BLaER1 (cell line): ENCODE results near the gene PTPRG.

ENCODE experiments used
- H3K27ac ChIP-seq: shearing (Covaris generic); formaldehyde crosslinking; 2 replicates; pipeline ENCODE4 v1.8.1; 2022
- H3K27me3 ChIP-seq: shearing (Covaris generic); formaldehyde crosslinking; 2 replicates; pipeline ENCODE4 v1.8.1; 2022
- H3K36me3 ChIP-seq: shearing (Covaris generic); formaldehyde crosslinking; 2 replicates; pipeline ENCODE4 v1.8.1; 2022
- H3K4me1 ChIP-seq: shearing (Covaris generic); formaldehyde crosslinking; 2 replicates; pipeline ENCODE4 v1.8.1; 2022
- H3K4me2 ChIP-seq: shearing (Covaris generic); formaldehyde crosslinking; 2 replicates; pipeline ENCODE4 v1.8.1; 2022
- H3K4me3 ChIP-seq: shearing (Covaris generic); formaldehyde crosslinking; 2 replicates; pipeline ENCODE4 v1.8.1; 2022
- H3K9ac ChIP-seq: shearing (Covaris generic); formaldehyde crosslinking; 2 replicates; pipeline ENCODE4 v1.8.1; 2022
- H3K9me3 ChIP-seq: shearing (Covaris generic); formaldehyde crosslinking; 2 replicates; pipeline ENCODE4 v1.8.1; 2022
- H4K20me1 ChIP-seq: shearing (Covaris generic); formaldehyde crosslinking; 2 replicates; pipeline ENCODE4 v1.8.1; 2022
- Cebpa-rat ChIP-seq: shearing (Covaris generic); IDR thresholded peaks from 2 replicates; pipeline ENCODE4 v1.8.1; 2022

PTPRG gene

DNA sequence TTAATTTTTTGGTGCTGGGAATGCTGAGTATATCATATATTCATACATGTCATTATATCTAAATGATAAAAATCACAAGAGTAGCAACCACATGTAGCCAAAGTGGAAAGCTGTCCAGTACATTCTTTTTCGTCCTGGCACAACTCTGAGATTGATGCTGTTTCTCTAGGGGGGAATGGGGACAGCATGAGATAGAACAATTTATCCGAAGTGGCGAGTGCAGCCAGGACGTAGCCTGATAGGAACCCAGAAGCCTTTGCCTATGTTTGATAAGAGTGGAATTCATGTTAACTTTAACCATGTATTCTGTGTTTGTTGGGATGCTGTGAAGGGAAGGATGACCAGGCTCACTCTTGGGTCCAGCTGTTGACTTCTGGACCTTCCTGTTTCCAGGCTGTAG is 20.9 kb downstream of the PTPRG start:
- peaks cover 31% of the 10 kb centered on the region; the same call in 1 of the 2 replicates for H4K20me1 ChIP-seq
- H3K9ac ChIP-seq: no peak overlapping the region
- no peak for TF ChIP-seq Cebpa-rat
- no peaks in the 10 kb centered on the region for H3K4me1 ChIP-seq
- no peak overlapping the region for H3K4me3 ChIP-seq
- H3K4me2 ChIP-seq: no peak overlapping the region
- no peak overlapping the region for H3K27ac ChIP-seq
- H3K36me3 ChIP-seq: 0 out of 2 replicates have a peak, but pooled peaks cover 3% of the 10 kb centered on the region
- no peaks in the 10 kb centered on the region for H3K27me3 ChIP-seq
- no peaks in the 10 kb centered on the region; the same call in 1 of the 2 replicates for H3K9me3 ChIP-seq

- no peak overlapping the region for H3K27ac ChIP-seq
- H3K4me1 ChIP-seq: no peaks in the 10 kb centered on the region
- H3K27me3 ChIP-seq: no peaks in the 10 kb centered on the region
- H3K4me2 ChIP-seq: no peak overlapping the region
- no peaks in the 10 kb centered on the region; the same call in 1 of the 2 replicates for H3K9me3 ChIP-seq
- H4K20me1 ChIP-seq: peaks cover 31% of the 10 kb centered on the region; the same call in 1 of the 2 replicates
- no peak overlapping the region for H3K4me3 ChIP-seq
- TF ChIP-seq Cebpa-rat: no peak
- no peak overlapping the region for H3K9ac ChIP-seq
- 0 out of 2 replicates have a peak, but pooled peaks cover 3% of the 10 kb centered on the region for H3K36me3 ChIP-seq
Observed at GRCh38 chr3:61582846-61583245, 21.5 kb downstream of the PTPRG start.

- peaks cover 21% of the 10 kb centered on the region; the same call in 1 of the 2 replicates for H4K20me1 ChIP-seq
- no peak overlapping the region for H3K9ac ChIP-seq
- no peak for TF ChIP-seq Cebpa-rat
- peaks cover 3% of the 10 kb centered on the region; the same call in 1 of the 2 replicates for H3K36me3 ChIP-seq
- H3K27me3 ChIP-seq: no peaks in the 10 kb centered on the region
- H3K4me1 ChIP-seq: no peaks in the 10 kb centered on the region
- H3K27ac ChIP-seq: no peak overlapping the region
- H3K9me3 ChIP-seq: no peaks in the 10 kb centered on the region; the same call in 1 of the 2 replicates
- no peak overlapping the region for H3K4me2 ChIP-seq
- H3K4me3 ChIP-seq: no peak overlapping the region
Observed at GRCh38 chr3:61583890-61584875, 22.8 kb downstream of the PTPRG start.

DNA sequence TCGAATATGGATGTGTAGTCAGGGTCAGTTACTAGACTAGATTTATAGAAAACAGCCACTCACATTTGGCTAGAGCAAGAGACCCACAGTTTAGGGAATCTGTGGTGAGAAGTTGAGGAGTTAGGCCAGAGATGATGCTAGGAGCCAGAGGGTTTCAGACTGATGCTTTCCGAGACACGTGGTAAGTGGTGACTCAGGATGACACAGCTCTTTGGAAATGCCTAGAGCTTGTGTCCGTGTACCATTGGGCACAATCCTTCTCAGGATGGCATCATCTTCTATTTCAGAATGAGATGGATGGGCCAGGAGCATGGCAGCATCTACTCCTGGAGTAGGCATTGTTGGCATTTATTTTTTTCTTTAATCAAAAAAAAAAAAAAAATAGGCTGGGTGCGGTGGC is 28.5 kb downstream of the PTPRG start:
- Histone ChIP-seq H3K36me3 (peaks cover 4% of the 10 kb centered on the region; the same call in 1 of the 2 replicates), H3K27me3 (no peaks in the 10 kb centered on the region), H3K27ac (no peak overlapping the region), H4K20me1 (peaks cover 25% of the 10 kb centered on the region; the same call in 1 of the 2 replicates), H3K9me3 (no peaks in the 10 kb centered on the region), H3K4me2 (no peak overlapping the region), H3K4me1 (no peaks in the 10 kb centered on the region), H3K4me3 (no peak overlapping the region), H3K9ac (no peak overlapping the region)
- no peak for TF ChIP-seq Cebpa-rat

- H3K9me3 ChIP-seq: no peaks in the 10 kb centered on the region
- no peak overlapping the region for H3K4me2 ChIP-seq
- TF ChIP-seq Cebpa-rat: no peak
- H3K4me1 ChIP-seq: no peaks in the 10 kb centered on the region
- H3K27me3 ChIP-seq: no peaks in the 10 kb centered on the region
- no peak overlapping the region for H3K27ac ChIP-seq
- no peak overlapping the region for H3K4me3 ChIP-seq
- H3K9ac ChIP-seq: no peak overlapping the region
- peaks cover 18% of the 10 kb centered on the region; the same call in 1 of the 2 replicates for H4K20me1 ChIP-seq
- peaks cover 4% of the 10 kb centered on the region; the same call in 1 of the 2 replicates for H3K36me3 ChIP-seq
Observed at GRCh38 chr3:61591300-61591699, 29.9 kb downstream of the PTPRG start.

- H3K4me2 ChIP-seq: no peak overlapping the region
- H4K20me1 ChIP-seq: peaks cover 14% of the 10 kb centered on the region; the same call in 1 of the 2 replicates
- no peak for TF ChIP-seq Cebpa-rat
Observed at GRCh38 chr3:61593446-61594029, 32.2 kb downstream of the PTPRG start.

GRCh38 chr3:61594144-61594963 is 33.0 kb downstream of the PTPRG start:
- Histone ChIP-seq H3K27me3 (no peaks in the 10 kb centered on the region), H3K4me1 (no peaks in the 10 kb centered on the region), H3K36me3 (peaks cover 4% of the 10 kb centered on the region; the same call in 1 of the 2 replicates), H3K4me3 (no peak overlapping the region), H3K9me3 (no peaks in the 10 kb centered on the region), H3K9ac (no peak overlapping the region), H3K4me2 (no peak overlapping the region), H4K20me1 (peaks cover 14% of the 10 kb centered on the region; the same call in 1 of the 2 replicates), H3K27ac (no peak overlapping the region)
- TF ChIP-seq Cebpa-rat: no peak

More at GRCh38 chr3:61593446-61594029, 32.2 kb downstream of the PTPRG start:
- H3K4me1 ChIP-seq: no peaks in the 10 kb centered on the region
- no peaks in the 10 kb centered on the region for H3K27me3 ChIP-seq
- no peak overlapping the region for H3K4me3 ChIP-seq
- no peak overlapping the region for H3K9ac ChIP-seq
- H3K9me3 ChIP-seq: no peaks in the 10 kb centered on the region
- peaks cover 4% of the 10 kb centered on the region; the same call in 1 of the 2 replicates for H3K36me3 ChIP-seq
- no peak overlapping the region for H3K27ac ChIP-seq

GRCh38 chr3:61594964-61595285 is 33.6 kb downstream of the PTPRG start:
- Histone ChIP-seq H3K4me1 (no peaks in the 10 kb centered on the region), H3K4me2 (no peak overlapping the region), H3K9ac (no peak overlapping the region), H3K4me3 (no peak overlapping the region), H4K20me1 (peaks cover 14% of the 10 kb centered on the region; the same call in 1 of the 2 replicates), H3K27me3 (no peaks in the 10 kb centered on the region), H3K36me3 (no peaks in the 10 kb centered on the region), H3K9me3 (no peaks in the 10 kb centered on the region), H3K27ac (no peak overlapping the region)
- TF ChIP-seq Cebpa-rat: no peak

- Histone ChIP-seq H3K4me2 (no peak overlapping the region), H4K20me1 (peaks cover 14% of the 10 kb centered on the region; the same call in 1 of the 2 replicates), H3K36me3 (no peaks in the 10 kb centered on the region), H3K9me3 (no peaks in the 10 kb centered on the region), H3K27me3 (no peaks in the 10 kb centered on the region), H3K4me1 (no peaks in the 10 kb centered on the region), H3K27ac (no peak overlapping the region), H3K4me3 (no peak overlapping the region), H3K9ac (no peak overlapping the region)
- no peak for TF ChIP-seq Cebpa-rat
Observed at GRCh38 chr3:61595288-61595687, 33.9 kb downstream of the PTPRG start.
